HL-60/S4 (cell line): ENCODE data around the gene BNC2.
"Not testable (repeated sequence)": the region's sequence is repeated elsewhere in the genome, so short reads cannot be mapped to it uniquely, and the experiment has no call there.

Experiments
- in situ Hi-C: fragments of 300-500 bp; cut with MboI; formaldehyde crosslinking; loops from 2 replicates; pipeline ENCODE4 v1.14.3; 2022; ENCODE audit warnings: low sequenced_read_pairs

The BNC2 gene

GRCh38 chr9:16553869-16554540, 316.5 kb downstream of the BNC2 start:
- in situ Hi-C loops = no loop called here

- in situ Hi-C loops = no loop called here
These were observed 318.2 kb downstream of the BNC2 start for GRCh38 chr9:16552252-16552651.

GRCh38 chr9:16551692-16552091, 318.8 kb downstream of the BNC2 start:
- in situ Hi-C loops = no loop called here

GRCh38 chr9:16545639-16546038, 324.8 kb downstream of the BNC2 start:
- in situ Hi-C loops = no loop called here

GRCh38 chr9:16544842-16545241, 325.6 kb downstream of the BNC2 start:
- in situ Hi-C loops = no loop called here

- in situ Hi-C loops = no loop called here
These were observed 326.8 kb downstream of the BNC2 start for GRCh38 chr9:16543686-16544085.

- in situ Hi-C loops = no loop called here
These were observed 327.2 kb downstream of the BNC2 start for GRCh38 chr9:16543225-16543624.

GRCh38 chr9:16542290-16542689, 328.2 kb downstream of the BNC2 start:
- in situ Hi-C loops = no loop called here

- in situ Hi-C loops = no loop called here
These were observed 329.5 kb downstream of the BNC2 start for GRCh38 chr9:16540743-16541613.

GRCh38 chr9:16539626-16540025, 330.8 kb downstream of the BNC2 start:
- in situ Hi-C loops = not testable (repeated sequence)

GRCh38 chr9:16535555-16535954, 334.9 kb downstream of the BNC2 start:
- in situ Hi-C loops = no loop called here

- in situ Hi-C loops = no loop called here
These were observed 337.6 kb downstream of the BNC2 start for GRCh38 chr9:16532681-16533450.

GRCh38 chr9:16532272-16532671, 338.2 kb downstream of the BNC2 start:
- in situ Hi-C loops = no loop called here

GRCh38 chr9:16530669-16531642, 339.5 kb downstream of the BNC2 start:
- in situ Hi-C loops = no loop called here

- in situ Hi-C loops = no loop called here
These were observed 342.9 kb downstream of the BNC2 start for GRCh38 chr9:16527573-16527972.

GRCh38 chr9:16526380-16526779, 344.1 kb downstream of the BNC2 start:
- in situ Hi-C loops = no loop called here

GRCh38 chr9:16524823-16525222, 345.6 kb downstream of the BNC2 start:
- in situ Hi-C loops = no loop called here

- in situ Hi-C loops = no loop called here
These were observed 346.4 kb downstream of the BNC2 start for GRCh38 chr9:16524078-16524477.

GRCh38 chr9:16521868-16522411, 348.5 kb downstream of the BNC2 start:
- in situ Hi-C loops = no loop called here

- in situ Hi-C loops = no loop called here
These were observed 351.5 kb downstream of the BNC2 start for GRCh38 chr9:16519001-16519400.
